ENCODE data around the gene CDK11B. TPM values are rescaled to one million over a fixed set of nuclear protein-coding genes. Genes with fewer than 3 reads are reported as not detected.

CDK11B gene
- total RNA-seq, 1 experiment from 2014 or later: 38.6 TPM

DNA sequence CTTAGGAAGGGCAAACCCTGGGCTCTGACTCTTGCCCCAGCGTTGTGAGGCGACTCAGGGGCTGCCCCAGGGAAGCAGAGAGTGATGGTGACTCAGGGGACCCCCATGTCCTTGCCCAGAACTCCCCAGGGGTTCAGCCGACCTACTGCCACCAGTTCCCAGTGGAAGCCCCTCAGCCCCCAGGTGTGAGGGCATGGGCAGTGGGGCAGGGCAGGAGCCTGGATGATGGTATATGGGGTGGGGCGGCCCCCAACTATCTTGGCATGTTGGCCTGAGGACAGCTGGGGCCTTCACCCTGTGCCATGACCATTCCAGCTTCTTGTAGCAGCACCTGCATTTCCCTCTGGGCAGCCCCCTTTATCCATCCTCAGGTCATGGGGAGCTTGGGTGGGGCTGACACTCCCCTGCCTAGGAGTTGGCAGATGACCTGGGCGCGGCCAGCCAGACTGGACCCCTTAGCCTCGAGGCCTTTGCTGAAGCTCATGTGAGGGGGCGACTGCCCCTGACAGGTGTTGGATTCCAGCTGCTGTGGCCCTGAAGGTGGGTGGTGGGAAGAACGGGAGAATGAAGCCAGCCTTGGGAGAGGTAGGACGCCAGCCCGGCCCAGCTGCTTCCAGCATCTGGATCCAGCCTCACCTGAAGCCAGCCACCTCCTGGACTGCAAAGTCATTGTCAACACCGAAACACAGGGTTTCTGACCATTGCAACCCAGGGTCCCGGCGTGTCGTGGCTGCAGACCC, 57.1 kb downstream of the CDK11B start:
- Histone ChIP-seq H4K20me1 (ENCODE audit: low read length) (no peaks in the 10 kb centered on the region), H3K4me2 (ENCODE audit: low read length) (no peak overlapping the region), H3K4me1 (ENCODE audit: insufficient read depth, low read length) (peaks cover 5% of the 10 kb centered on the region), H3K9me2 (replicated peaks; ENCODE audit: low read length) (no peaks in the 10 kb centered on the region), H3K79me2 (ENCODE audit: low read length) (no peaks in the 10 kb centered on the region), H3K36me3 (ENCODE audit: low read depth, low read length) (no peaks in the 10 kb centered on the region), H3F3A (ENCODE audit: low read length, unreplicated experiment) (no peaks in the 10 kb centered on the region), H3K4me3 (ENCODE audit: low read length) (no peak overlapping the region), H3K27me3 (ENCODE audit: low read length) (peaks cover 4% of the 10 kb centered on the region; the same call in 1 of the 2 replicates), H3K9ac (ENCODE audit: low read length) (no peak overlapping the region), H3K9me3 (ENCODE audit: low read length) (no peaks in the 10 kb centered on the region), H3K27ac (ENCODE audit: low read length) (no peak overlapping the region), H2AFZ (ENCODE audit: low read length) (no peak overlapping the region)
- ChIA-PET CTCF (no interaction called here), POLR2A (ENCODE audit: unreplicated experiment) (interaction anchor here (0.6 kb wide), 1 partner anchor 14 kb away, joined by 5 read pairs; the partner anchor contains the start of gene MIB2)
- intact Hi-C loops (cut with micrococcal nuclease): no loop called here
- DNase-seq (no peak), ATAC-seq (no peak)
- no TSS peak for BruUV-seq (replicated peaks)
- TF ChIP-seq CTCF (conservative IDR thresholded peaks at IDR 0.05; ENCODE audit: low read depth, low read length): no peak
- TF ChIP-seq EZH2 (IDR thresholded peaks at IDR 0.05; ENCODE audit: low read length, unreplicated experiment): no peak
- no peak for TF ChIP-seq EZH2phosphoT487 (IDR thresholded peaks at IDR 0.05; ENCODE audit: borderline replicate concordance, low read length)

- intact Hi-C loops (cut with micrococcal nuclease): no loop called here
- no peaks in the 10 kb centered on the region for H3K79me2 ChIP-seq (ENCODE audit: low read length)
- DNase-seq (no peak), ATAC-seq (no peak)
- TF ChIP-seq EZH2phosphoT487 (IDR thresholded peaks at IDR 0.05; ENCODE audit: borderline replicate concordance, low read length): no peak
- H3F3A ChIP-seq (ENCODE audit: low read length, unreplicated experiment): no peaks in the 10 kb centered on the region
- H3K36me3 ChIP-seq (ENCODE audit: low read depth, low read length): no peaks in the 10 kb centered on the region
- peak overlapping the region; percentile 68; the same call in 1 of the 2 replicates for H3K4me3 ChIP-seq (ENCODE audit: low read length)
- H3K9me3 ChIP-seq (ENCODE audit: low read length): no peaks in the 10 kb centered on the region
- no TSS peak for BruUV-seq (replicated peaks)
- H3K27me3 ChIP-seq (ENCODE audit: low read length): peaks cover 4% of the 10 kb centered on the region; the same call in 1 of the 2 replicates
- peaks cover 5% of the 10 kb centered on the region for H3K4me1 ChIP-seq (ENCODE audit: insufficient read depth, low read length)
- no peak overlapping the region for H3K27ac ChIP-seq (ENCODE audit: low read length)
- no peaks in the 10 kb centered on the region for H3K9me2 ChIP-seq (replicated peaks; ENCODE audit: low read length)
- H2AFZ ChIP-seq (ENCODE audit: low read length): no peak overlapping the region; the same call in 1 of the 2 replicates
- POLR2A ChIA-PET (ENCODE audit: unreplicated experiment): interaction anchor here (0.6 kb wide), 1 partner anchor 14 kb away, joined by 5 read pairs; the partner anchor contains the start of gene MIB2
- H3K9ac ChIP-seq (ENCODE audit: low read length): no peak overlapping the region
- no peaks in the 10 kb centered on the region for H4K20me1 ChIP-seq (ENCODE audit: low read length)
- peak overlapping the region; percentile 95 for H3K4me2 ChIP-seq (ENCODE audit: low read length)
- CTCF ChIA-PET: no interaction called here
Observed at GRCh38 chr1:1600861-1601563, 57.8 kb downstream of the CDK11B start.

GRCh38 chr1:1599935-1600860, 58.6 kb downstream of the CDK11B start, which contains the start of gene FNDC10:
Gene FNDC10 (minus strand): TSS chr1:1600135. CDS start chr1:1600015, 120 bp downstream.
- peak within 1 kb of the TSS; percentile 68 for H3K4me3 ChIP-seq (ENCODE audit: low read length)
- ATAC-seq (peak; percentile 18), DNase-seq (no peak)
- BruUV-seq (replicated peaks): no TSS peak
- H2AFZ ChIP-seq (ENCODE audit: low read length): peak within 1 kb of the TSS; percentile 74
- peaks cover 4% of the 10 kb centered on the region; the same call in 1 of the 2 replicates for H3K27me3 ChIP-seq (ENCODE audit: low read length)
- no peaks in the 10 kb centered on the region for H3F3A ChIP-seq (ENCODE audit: low read length, unreplicated experiment)
- H3K27ac ChIP-seq (ENCODE audit: low read length): no peak within 1 kb of the TSS
- no peaks in the 10 kb centered on the region for H3K9me2 ChIP-seq (replicated peaks; ENCODE audit: low read length)
- no peaks in the 10 kb centered on the region for H3K9me3 ChIP-seq (ENCODE audit: low read length)
- H3K9ac ChIP-seq (ENCODE audit: low read length): no peak within 1 kb of the TSS
- peak within 1 kb of the TSS; percentile 95 for H3K4me2 ChIP-seq (ENCODE audit: low read length)
- ChIA-PET POLR2A (ENCODE audit: unreplicated experiment) (no interaction called here), CTCF (no interaction called here)
- TF ChIP-seq EZH2phosphoT487 (IDR thresholded peaks at IDR 0.05; ENCODE audit: borderline replicate concordance, low read length) (no peak), CTCF (conservative IDR thresholded peaks at IDR 0.05; ENCODE audit: low read depth, low read length) (no peak), EZH2 (IDR thresholded peaks at IDR 0.05; ENCODE audit: low read length, unreplicated experiment) (no peak)
- no peaks in the 10 kb centered on the region for H4K20me1 ChIP-seq (ENCODE audit: low read length)
- no peaks in the 10 kb centered on the region for H3K79me2 ChIP-seq (ENCODE audit: low read length)
- H3K4me1 ChIP-seq (ENCODE audit: insufficient read depth, low read length): peaks cover 5% of the 10 kb centered on the region
- intact Hi-C loops (cut with micrococcal nuclease): no loop called here
- H3K36me3 ChIP-seq (ENCODE audit: low read depth, low read length): no peaks in the 10 kb centered on the region

All from PC-3 (cell line).